GM18873 (cell line): Measurements from ENCODE around the gene SLC22A9.

ENCODE experiments used
- ATAC-seq: cut with Tn5 transposase; IDR thresholded peaks from one replicate; pipeline ENCODE4 v1.9.1; 2021; ENCODE audit warnings: mild to moderate bottlenecking, moderate library complexity, moderate number of reproducible peaks; ENCODE audit not compliant: unreplicated experiment, low FRiP score

The SLC22A9 gene

DNA sequence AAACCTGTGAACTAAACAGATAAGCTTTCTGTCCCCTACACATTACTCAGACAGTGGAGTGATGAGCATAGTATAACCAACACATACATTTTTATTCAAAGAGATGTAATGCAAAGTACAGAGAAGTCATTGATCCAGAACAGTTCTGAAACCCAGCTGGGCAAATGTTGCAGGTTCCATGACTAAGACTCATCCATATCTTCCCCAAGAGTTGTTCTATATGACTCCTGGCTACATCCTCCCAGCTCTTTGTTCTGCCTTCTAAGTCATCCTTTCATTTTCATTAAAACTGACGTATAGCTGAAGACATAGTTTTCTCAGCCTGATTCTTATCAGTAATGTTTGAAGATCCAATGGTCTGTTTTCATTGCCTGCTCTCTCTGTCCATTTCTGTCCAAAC lies 74.1 kb downstream of the SLC22A9 start:
- ATAC-seq, result no peak

DNA sequence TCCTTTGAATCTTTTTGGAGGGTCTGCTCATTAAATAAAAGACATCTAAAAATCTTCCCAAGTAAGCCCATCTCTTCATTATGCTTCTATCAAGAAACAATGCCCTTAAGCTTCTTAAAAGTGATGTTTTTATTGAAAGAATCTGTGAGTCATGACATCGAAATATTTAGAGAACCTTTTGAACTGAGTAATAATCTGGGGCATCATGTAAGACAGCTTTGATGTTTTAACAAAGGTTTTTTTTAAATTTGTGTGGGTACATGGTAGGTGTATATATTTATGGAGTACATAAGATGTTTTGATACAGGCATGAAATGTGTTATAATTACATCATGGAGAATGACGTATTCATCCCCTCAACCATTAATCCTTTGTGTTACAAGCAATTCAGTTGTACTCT lies 74.6 kb downstream of the SLC22A9 start:
- no peak for ATAC-seq

DNA sequence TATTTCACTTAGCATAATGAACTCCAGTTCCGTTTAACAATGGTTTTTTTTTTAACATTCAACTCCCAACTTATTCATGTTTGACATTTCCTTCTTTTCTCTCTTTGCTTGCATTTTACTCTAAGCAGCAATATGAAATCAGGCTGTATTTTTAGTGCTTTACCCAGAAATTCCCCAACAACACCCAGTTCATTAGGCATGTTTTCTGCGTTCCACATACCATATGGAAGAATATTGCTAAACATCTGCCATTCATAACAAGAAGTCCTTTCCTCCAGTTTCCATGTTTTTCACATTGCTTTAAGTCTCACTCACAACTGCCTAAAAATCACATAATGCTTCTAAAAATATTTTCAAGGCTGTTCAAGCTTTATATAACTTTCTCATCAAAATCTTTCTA lies 75.5 kb downstream of the SLC22A9 start:
- ATAC-seq, result no peak

DNA sequence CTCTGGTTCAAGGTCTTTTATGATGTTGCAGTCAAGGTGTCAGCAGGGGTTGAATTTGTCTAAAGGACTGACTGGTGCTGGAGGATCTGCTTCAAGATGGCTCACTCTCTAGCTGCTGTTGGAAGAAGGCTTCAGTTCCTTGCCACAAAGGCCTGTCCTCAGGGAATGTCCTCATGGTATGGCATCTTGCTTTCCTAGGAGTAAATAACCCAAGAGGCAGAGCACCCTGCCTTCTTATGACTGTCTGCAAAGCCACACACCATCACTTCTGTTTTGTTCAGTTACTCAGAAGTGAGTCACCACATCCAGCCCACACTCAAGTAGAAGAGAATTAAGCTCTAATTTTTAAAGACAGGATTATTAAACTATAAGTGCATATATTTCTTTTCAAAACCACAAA lies 76.1 kb downstream of the SLC22A9 start:
- ATAC-seq, result no peak

DNA sequence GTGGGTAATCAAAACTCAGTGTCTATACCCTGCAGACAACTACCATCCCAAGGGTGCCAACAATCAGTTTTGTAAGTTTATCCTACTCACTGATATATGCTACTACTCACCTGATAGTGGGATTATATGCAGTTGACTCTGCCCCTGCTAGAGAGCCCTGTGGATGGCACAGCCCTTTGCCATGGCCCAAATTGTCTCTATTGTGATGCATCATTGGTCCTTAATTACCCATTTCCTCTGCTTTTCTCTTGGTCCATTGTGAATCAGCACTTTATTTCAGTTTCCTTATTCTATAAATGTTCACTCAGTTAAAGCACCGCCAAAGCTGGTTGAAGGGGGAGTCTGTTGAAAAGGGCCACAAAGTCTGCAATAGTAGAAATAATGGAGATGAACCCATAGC lies 79.1 kb downstream of the SLC22A9 start:
- no peak for ATAC-seq

DNA sequence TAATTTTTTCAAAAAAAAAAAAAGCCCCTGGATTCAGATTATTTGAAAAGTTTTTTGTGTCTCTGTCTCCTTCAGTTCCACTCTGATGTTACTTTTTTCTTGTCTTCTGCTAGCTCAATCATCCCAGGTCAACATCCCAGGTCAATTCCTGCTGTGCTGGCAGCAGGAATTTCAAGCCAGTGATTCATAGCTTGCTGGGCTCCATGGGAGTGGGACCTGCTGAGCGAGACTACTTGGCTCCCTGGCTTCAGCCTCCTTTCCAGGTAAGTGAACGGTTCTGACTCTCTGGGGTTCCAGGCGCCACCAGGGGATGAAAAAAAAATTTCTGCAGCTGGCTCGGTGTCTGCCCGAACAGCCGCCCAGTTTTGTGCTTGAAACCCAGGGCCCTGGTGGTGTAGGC lies 90.0 kb downstream of the SLC22A9 start:
- no peak for ATAC-seq
